ENCODE data around the gene GGACT.

DNA sequence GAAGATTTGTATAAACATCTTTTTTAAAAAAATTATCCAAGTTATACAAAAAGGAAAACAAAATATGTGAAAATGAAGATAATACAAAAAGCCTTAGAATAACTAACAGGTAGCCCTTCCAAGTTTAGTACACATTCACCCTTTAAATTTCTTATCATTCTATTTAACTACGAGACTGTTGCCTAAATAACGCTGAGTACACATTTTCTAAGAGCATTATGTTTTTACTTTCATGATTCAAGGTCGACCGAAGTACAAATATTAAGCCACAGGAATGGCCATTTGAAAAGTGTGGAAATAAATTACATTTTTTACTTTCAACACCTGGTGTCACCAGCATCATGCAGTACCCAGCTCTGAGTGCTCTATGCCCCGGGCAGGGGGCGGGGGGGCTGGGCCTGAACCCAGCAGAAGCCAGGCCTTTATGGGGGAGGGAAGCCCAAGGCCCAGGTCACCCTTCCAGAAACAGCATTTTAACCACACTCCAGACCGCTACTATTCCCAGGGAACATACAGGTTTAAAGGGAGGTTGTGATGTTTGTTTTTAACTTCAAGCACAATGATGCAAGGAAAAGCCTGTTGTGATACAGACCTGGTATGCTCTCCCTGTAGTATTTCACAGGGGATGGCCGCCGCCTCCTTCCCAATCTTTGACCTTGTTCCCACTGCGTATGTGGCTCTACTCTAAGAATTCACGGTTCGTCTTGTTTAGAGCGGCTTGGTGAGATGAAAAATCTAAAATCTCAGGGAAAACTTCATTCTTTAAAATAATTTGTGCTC is 24.0 kb downstream of the GGACT start:
- TF ChIP-seq, protein P1, sequence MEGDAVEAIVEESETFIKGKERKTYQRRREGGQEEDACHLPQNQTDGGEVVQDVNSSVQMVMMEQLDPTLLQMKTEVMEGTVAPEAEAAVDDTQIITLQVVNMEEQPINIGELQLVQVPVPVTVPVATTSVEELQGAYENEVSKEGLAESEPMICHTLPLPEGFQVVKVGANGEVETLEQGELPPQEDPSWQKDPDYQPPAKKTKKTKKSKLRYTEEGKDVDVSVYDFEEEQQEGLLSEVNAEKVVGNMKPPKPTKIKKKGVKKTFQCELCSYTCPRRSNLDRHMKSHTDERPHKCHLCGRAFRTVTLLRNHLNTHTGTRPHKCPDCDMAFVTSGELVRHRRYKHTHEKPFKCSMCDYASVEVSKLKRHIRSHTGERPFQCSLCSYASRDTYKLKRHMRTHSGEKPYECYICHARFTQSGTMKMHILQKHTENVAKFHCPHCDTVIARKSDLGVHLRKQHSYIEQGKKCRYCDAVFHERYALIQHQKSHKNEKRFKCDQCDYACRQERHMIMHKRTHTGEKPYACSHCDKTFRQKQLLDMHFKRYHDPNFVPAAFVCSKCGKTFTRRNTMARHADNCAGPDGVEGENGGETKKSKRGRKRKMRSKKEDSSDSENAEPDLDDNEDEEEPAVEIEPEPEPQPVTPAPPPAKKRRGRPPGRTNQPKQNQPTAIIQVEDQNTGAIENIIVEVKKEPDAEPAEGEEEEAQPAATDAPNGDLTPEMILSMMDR (IDR thresholded peaks at IDR 0.05), result no peak
- TF ChIP-seq POLR2A (IDR thresholded peaks at IDR 0.05), result no peak

Data from Peyer's patch (tissue), 4 donors.